ENCODE results near the gene GUCD1. TPM values are rescaled to one million over a fixed set of nuclear protein-coding genes. Genes with fewer than 3 reads are reported as not detected.

Gene GUCD1
- total and polyA plus RNA-seq, 2 of the 13 experiments (the other 11 are each of a cell fraction or from before 2014, with no cell fraction given), result 128 to 245 TPM

DNA sequence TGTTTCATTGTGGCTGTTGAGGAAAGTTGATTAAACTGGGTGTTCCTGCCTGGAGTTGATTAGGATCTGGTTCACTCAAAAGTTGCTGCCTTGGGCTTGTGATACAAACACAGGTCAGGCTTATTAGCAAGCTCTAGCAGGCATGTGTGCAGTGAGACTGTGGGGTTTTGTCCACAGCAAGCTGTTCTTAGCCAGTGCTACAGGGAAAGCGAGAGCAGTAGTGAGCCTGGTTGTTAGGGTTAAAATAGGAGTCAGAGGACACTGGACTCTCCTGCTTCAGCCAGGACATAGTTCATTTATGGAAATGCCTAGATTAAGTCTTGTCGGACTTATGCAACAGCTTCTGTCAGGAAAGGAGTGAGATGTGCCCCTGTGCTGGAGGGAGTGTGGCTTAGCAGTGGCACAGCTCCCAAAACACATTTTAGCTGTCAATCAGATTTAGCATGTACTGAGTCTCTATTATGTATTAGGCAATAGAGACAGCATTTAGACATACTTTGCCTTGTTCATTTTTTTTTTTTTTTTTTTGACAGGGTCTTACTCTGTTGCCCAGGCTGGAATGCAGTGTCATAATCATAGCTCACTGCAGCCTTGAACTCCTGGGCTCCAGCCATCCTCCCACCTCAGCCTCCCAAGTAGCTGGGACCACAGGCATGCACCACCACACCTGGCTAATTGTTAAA is 9.6 kb upstream of the GUCD1 start (continued):
- TF ChIP-seq BCL3 (CRISPR knock-in tag; IDR thresholded peaks at IDR 0.05) (no peak), HDAC2 (CRISPR knock-in tag; IDR thresholded peaks at IDR 0.05) (peak; percentile 23; the same call in 1 of the 2 replicates), GABPB1 (CRISPR knock-in tag; IDR thresholded peaks at IDR 0.05) (no peak), TP53 (CRISPR knock-in tag; conservative IDR thresholded peaks at IDR 0.05) (no peak), ZBTB3 (CRISPR knock-in tag; IDR thresholded peaks at IDR 0.05; ENCODE audit: borderline replicate concordance, low read depth) (no peak), ZNF260 (CRISPR knock-in tag; IDR thresholded peaks at IDR 0.05; ENCODE audit: borderline replicate concordance, low read depth) (no peak), ZNF563 (CRISPR knock-in tag; IDR thresholded peaks at IDR 0.05) (no peak), ZMAT3 (CRISPR knock-in tag; conservative IDR thresholded peaks at IDR 0.05) (no peak), ZMYM4 (CRISPR knock-in tag; IDR thresholded peaks at IDR 0.05) (0 out of 2 replicates have a peak, but pooled peaks have one; percentile 53), BORCS8-MEF2B (CRISPR knock-in tag; IDR thresholded peaks at IDR 0.05) (no peak), LRRFIP1 (CRISPR knock-in tag; conservative IDR thresholded peaks at IDR 0.05) (no peak), SAP130 (CRISPR knock-in tag; IDR thresholded peaks at IDR 0.05; ENCODE audit: low read depth) (peak; percentile 58)
- TF ChIP-seq, protein P1, sequence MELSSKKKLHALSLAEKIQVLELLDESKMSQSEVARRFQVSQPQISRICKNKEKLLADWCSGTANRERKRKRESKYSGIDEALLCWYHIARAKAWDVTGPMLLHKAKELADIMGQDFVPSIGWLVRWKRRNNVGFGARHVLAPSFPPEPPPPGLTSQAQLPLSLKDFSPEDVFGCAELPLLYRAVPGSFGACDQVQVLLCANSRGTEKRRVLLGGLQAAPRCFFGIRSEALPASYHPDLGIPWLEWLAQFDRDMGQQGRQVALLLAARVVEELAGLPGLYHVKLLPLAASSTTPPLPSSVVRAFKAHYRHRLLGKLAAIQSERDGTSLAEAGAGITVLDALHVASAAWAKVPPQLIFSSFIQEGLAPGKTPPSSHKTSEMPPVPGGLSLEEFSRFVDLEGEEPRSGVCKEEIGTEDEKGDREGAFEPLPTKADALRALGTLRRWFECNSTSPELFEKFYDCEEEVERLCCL (CRISPR knock-in tag; IDR thresholded peaks at IDR 0.05; ENCODE audit: borderline replicate concordance), result no peak
- TF ChIP-seq, protein P2, sequence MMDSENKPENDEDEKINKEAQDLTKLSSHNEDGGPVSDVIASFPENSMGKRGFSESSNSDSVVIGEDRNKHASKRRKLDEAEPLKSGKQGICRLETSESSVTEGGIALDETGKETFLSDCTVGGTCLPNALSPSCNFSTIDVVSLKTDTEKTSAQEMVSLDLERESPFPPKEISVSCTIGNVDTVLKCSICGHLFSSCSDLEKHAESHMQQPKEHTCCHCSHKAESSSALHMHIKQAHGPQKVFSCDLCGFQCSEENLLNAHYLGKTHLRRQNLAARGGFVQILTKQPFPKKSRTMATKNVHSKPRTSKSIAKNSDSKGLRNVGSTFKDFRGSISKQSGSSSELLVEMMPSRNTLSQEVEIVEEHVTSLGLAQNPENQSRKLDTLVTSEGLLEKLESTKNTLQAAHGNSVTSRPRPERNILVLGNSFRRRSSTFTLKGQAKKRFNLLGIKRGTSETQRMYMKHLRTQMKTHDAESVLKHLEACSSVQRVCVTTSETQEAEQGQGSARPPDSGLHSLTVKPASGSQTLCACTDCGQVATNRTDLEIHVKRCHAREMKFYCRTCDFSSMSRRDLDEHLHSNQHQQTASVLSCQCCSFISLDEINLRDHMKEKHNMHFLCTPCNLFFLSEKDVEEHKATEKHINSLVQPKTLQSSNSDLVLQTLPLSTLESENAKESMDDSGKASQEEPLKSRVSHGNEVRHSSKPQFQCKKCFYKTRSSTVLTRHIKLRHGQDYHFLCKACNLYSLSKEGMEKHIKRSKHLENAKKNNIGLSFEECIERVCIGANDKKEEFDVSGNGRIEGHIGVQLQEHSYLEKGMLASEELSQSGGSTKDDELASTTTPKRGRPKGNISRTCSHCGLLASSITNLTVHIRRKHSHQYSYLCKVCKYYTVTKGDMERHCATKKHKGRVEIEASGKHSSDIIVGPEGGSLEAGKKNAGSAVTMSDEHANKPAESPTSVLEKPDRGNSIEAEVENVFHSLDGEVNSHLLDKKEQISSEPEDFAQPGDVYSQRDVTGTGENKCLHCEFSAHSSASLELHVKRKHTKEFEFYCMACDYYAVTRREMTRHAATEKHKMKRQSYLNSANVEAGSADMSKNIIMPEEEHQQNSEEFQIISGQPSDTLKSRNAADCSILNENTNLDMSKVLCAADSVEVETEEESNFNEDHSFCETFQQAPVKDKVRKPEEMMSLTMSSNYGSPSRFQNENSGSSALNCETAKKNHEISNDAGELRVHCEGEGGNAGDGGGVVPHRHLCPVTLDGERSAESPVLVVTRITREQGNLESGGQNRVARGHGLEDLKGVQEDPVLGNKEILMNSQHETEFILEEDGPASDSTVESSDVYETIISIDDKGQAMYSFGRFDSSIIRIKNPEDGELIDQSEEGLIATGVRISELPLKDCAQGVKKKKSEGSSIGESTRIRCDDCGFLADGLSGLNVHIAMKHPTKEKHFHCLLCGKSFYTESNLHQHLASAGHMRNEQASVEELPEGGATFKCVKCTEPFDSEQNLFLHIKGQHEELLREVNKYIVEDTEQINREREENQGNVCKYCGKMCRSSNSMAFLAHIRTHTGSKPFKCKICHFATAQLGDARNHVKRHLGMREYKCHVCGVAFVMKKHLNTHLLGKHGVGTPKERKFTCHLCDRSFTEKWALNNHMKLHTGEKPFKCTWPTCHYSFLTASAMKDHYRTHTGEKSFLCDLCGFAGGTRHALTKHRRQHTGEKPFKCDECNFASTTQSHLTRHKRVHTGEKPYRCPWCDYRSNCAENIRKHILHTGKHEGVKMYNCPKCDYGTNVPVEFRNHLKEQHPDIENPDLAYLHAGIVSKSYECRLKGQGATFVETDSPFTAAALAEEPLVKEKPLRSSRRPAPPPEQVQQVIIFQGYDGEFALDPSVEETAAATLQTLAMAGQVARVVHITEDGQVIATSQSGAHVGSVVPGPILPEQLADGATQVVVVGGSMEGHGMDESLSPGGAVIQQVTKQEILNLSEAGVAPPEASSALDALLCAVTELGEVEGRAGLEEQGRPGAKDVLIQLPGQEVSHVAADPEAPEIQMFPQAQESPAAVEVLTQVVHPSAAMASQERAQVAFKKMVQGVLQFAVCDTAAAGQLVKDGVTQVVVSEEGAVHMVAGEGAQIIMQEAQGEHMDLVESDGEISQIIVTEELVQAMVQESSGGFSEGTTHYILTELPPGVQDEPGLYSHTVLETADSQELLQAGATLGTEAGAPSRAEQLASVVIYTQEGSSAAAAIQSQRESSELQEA (CRISPR knock-in tag; IDR thresholded peaks at IDR 0.05; ENCODE audit: not compliant biosample characterization), result no peak
